ENCODE results near the gene PIP4K2A. TPM values are rescaled to one million over a fixed set of nuclear protein-coding genes. Genes with fewer than 3 reads are reported as not detected.

PIP4K2A gene
- total RNA-seq, 1 donor from 2014 or later, result 44.1 TPM

GRCh38 chr10:22690158-22690557 is 24.2 kb downstream of the PIP4K2A start:
- H3K36me3 Mint-ChIP-seq (ENCODE audit: low read depth), result no peaks in the 10 kb centered on the region
- no peak overlapping the region for H3K27ac Mint-ChIP-seq (ENCODE audit: unreplicated experiment)
- no peak for DNase-seq (ENCODE audit: low spot score)
- H3K9me3 Mint-ChIP-seq (ENCODE audit: low read depth), result no peaks in the 10 kb centered on the region
- H3K27me3 Mint-ChIP-seq (ENCODE audit: low read depth), result no peaks in the 10 kb centered on the region
- peaks cover 26% of the 10 kb centered on the region for H3K4me1 Mint-ChIP-seq (ENCODE audit: low read depth)
- TF ChIP-seq CTCF (IDR thresholded peaks at IDR 0.05), result no peak
- no peak overlapping the region for H3K4me3 Mint-ChIP-seq (ENCODE audit: unreplicated experiment)

GRCh38 chr10:22686347-22686746 is 28.0 kb downstream of the PIP4K2A start:
- no peaks in the 10 kb centered on the region for H3K9me3 Mint-ChIP-seq (ENCODE audit: low read depth)
- no peaks in the 10 kb centered on the region for H3K36me3 Mint-ChIP-seq (ENCODE audit: low read depth)
- H3K4me3 Mint-ChIP-seq (ENCODE audit: unreplicated experiment), result no peak overlapping the region
- H3K27me3 Mint-ChIP-seq (ENCODE audit: low read depth), result no peaks in the 10 kb centered on the region
- no peak overlapping the region for H3K27ac Mint-ChIP-seq (ENCODE audit: unreplicated experiment)
- TF ChIP-seq CTCF (IDR thresholded peaks at IDR 0.05), result no peak
- H3K4me1 Mint-ChIP-seq (ENCODE audit: low read depth), result peaks cover 44% of the 10 kb centered on the region
- no peak for DNase-seq (ENCODE audit: low spot score)

- TF ChIP-seq CTCF (IDR thresholded peaks at IDR 0.05), result no peak
- DNase-seq (ENCODE audit: low spot score), result no peak
- H3K4me1 Mint-ChIP-seq (ENCODE audit: low read depth), result peaks cover 48% of the 10 kb centered on the region
- H3K36me3 Mint-ChIP-seq (ENCODE audit: low read depth), result no peaks in the 10 kb centered on the region
- H3K9me3 Mint-ChIP-seq (ENCODE audit: low read depth), result no peaks in the 10 kb centered on the region
- H3K27me3 Mint-ChIP-seq (ENCODE audit: low read depth), result no peaks in the 10 kb centered on the region
- no peak overlapping the region for H3K27ac Mint-ChIP-seq (ENCODE audit: unreplicated experiment)
- H3K4me3 Mint-ChIP-seq (ENCODE audit: unreplicated experiment), result no peak overlapping the region
These were observed 28.5 kb downstream of the PIP4K2A start for GRCh38 chr10:22685926-22686325.

GRCh38 chr10:22684699-22685098 is 29.7 kb downstream of the PIP4K2A start:
- no peak overlapping the region for H3K27ac Mint-ChIP-seq (ENCODE audit: unreplicated experiment)
- TF ChIP-seq CTCF (IDR thresholded peaks at IDR 0.05), result no peak
- no peak for DNase-seq (ENCODE audit: low spot score)
- no peaks in the 10 kb centered on the region for H3K27me3 Mint-ChIP-seq (ENCODE audit: low read depth)
- no peak overlapping the region for H3K4me3 Mint-ChIP-seq (ENCODE audit: unreplicated experiment)
- H3K9me3 Mint-ChIP-seq (ENCODE audit: low read depth), result no peaks in the 10 kb centered on the region
- H3K36me3 Mint-ChIP-seq (ENCODE audit: low read depth), result no peaks in the 10 kb centered on the region
- peaks cover 49% of the 10 kb centered on the region for H3K4me1 Mint-ChIP-seq (ENCODE audit: low read depth)

GRCh38 chr10:22683140-22683389 is 31.3 kb downstream of the PIP4K2A start:
- no peak for DNase-seq (ENCODE audit: low spot score)
- Mint-ChIP-seq H3K9me3 (ENCODE audit: low read depth) (no peaks in the 10 kb centered on the region), H3K27ac (ENCODE audit: unreplicated experiment) (no peak overlapping the region), H3K27me3 (ENCODE audit: low read depth) (no peaks in the 10 kb centered on the region), H3K36me3 (ENCODE audit: low read depth) (no peaks in the 10 kb centered on the region), H3K4me3 (ENCODE audit: unreplicated experiment) (no peak overlapping the region), H3K4me1 (ENCODE audit: low read depth) (peaks cover 49% of the 10 kb centered on the region)
- no peak for TF ChIP-seq CTCF (IDR thresholded peaks at IDR 0.05)

Data from chondrocyte (in vitro differentiated cells).